ENCODE results near the gene MPZL1.

The MPZL1 gene

GRCh38 chr1:167695756-167696561, 25.8 kb upstream of the MPZL1 start:
- no peak for DNase-seq (ENCODE audit: low spot score)

GRCh38 chr1:167697667-167698141, 24.1 kb upstream of the MPZL1 start:
- no peak for DNase-seq (ENCODE audit: low spot score)

GRCh38 chr1:167698313-167698712, 23.5 kb upstream of the MPZL1 start:
- no peak for DNase-seq (ENCODE audit: low spot score)

DNA sequence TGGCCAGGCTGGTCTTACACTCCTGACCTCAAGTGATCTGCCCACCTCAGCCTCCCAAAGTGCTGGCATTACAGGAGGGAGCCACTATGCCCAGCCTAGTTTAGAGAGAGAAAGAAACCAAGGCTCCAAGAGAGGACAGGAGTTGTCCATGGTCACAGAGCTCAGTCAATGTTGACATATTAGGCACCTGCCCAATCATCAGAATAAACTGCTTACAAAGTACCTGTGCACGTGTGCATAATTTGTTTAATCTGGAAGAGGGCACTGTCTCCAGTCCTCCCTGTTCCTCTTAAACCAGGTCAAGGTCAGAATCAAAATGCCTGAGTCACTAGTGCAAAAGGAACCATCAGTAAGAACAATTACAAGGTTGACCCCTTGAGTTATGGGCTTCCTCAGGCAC, 20.3 kb upstream of the MPZL1 start:
- no peak for DNase-seq (ENCODE audit: low spot score)

DNA sequence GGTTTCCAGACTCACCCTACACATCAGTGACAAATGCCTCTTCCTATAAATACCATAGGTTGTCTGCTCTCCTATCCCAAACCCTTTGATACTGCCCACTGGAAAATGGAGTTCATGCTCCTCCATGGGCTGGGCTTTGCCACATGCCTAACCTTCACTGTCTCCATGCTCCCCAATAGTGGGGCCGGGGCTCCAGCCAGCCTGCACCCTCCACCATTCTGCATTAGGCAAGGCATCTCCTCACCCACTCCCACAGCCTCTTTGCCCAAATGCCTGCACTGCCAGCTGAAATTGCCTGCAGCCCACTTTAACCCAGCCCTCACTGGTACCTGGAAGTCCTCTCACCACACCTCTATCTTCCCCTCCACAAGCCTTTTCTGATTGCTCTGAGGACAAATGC, 18.2 kb upstream of the MPZL1 start:
- DNase-seq (ENCODE audit: low spot score), result no peak

- DNase-seq (ENCODE audit: low spot score), result no peak
Observed at GRCh38 chr1:167704715-167705114, 17.1 kb upstream of the MPZL1 start.

DNA sequence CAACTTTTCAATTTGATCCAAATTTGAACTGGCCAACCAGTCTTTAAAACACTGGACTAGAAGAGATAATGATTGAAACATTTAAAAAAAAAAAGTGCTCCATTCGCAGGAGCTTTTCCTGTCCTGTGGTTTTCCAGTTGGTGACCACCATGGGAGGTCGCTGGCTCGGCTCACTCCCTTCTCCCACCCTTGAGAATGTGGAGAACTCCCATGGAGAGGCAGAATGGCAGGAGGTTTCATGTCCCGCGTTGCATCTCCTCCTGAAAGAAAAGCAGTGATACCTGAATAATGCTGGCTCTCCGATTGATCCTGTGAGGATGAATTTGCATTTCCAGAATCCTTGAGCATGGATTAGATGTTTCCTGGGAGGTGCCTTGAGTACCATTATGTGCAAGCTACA, 16.5 kb upstream of the MPZL1 start:
- no peak for DNase-seq (ENCODE audit: low spot score)

- DNase-seq (ENCODE audit: low spot score), result no peak
Observed at GRCh38 chr1:167706363-167706762, 15.4 kb upstream of the MPZL1 start.

DNA sequence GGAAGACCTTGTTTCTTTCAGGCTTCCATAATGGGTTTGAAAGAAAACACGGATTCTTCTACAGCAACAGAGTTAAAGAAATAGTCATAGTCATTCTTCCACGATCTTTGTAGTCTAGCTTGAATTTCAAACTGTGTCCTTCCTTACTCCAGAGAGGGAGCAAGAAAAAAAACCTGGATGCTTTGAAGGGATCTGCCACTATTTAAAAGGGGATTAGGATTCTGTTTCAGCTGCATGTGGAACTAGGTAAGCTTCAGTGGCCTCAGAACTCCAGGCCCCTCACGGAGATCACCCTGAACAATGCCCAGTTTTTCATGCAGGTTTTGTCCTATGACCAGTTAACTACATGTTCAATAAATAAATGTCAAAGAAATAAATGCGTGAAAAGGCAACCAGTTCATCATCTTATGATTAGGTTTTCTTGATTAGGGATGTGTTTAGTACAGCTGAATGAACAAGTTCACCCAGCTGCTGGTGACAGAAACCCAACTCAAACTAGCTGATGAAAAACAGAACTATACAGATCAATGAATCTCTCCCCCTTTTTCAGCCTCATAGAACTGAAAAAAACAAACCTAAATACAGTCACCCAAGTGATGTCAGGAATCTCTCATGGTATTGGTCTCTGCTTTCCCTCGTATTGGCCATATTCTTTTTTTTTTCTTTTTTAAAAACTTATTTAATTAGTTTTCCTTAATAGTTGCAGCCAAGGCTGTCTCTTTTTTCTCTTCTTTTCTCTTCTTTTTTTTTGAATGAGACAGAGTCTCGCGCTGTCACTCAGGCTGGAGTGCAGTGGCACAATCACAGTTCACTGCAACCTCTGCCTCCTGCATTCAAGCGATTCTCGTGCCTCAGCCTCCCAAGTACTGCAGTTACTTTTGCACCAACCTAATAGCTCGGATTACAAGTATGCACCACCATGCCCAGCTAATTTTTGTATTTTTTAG, 14.6 kb upstream of the MPZL1 start:
- no peak for DNase-seq (ENCODE audit: low spot score)

GRCh38 chr1:167707942-167708341, 13.8 kb upstream of the MPZL1 start:
- no peak for DNase-seq (ENCODE audit: low spot score)

GRCh38 chr1:167708940-167709389, 12.8 kb upstream of the MPZL1 start:
- no peak for DNase-seq (ENCODE audit: low spot score)

GRCh38 chr1:167710836-167711235, 10.9 kb upstream of the MPZL1 start:
- no peak for DNase-seq (ENCODE audit: low spot score)

GRCh38 chr1:167711797-167712196, 10.0 kb upstream of the MPZL1 start:
- no peak for DNase-seq (ENCODE audit: low spot score)

DNA sequence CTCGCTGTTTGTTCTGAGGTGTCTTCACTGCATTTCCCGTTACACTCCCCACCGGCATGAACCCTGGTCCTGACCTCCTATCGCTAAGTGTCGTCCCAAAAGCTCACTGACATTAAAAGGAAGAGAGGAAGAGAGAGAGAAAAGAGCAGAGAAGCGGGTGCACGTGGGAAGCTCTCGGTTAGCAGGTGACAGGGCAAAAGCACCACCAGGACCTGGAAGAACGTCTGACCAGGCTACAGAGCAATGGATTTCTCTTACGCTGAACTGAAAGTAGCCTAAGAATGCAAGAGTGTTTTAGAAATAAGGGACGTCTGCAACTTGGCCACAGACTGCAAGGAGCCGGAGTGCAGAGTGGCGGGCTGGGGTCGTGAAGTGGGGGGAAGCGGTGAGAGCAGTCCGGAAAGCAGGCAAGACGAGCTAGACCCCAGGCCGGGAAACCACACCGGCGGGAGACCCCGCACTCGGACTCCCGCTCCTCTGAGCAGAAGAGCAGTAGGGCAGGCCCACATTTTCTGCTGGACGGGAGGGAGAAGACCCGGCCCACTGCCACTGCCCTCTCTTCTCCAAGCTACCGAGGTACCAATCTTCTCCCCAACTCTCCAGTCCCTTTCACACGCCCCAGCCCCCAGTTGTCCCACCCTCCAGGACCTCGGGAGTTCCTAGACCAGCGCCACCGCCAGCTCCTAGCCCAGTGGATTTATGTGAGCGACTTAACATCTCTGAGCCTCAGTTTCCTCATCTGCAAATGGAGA, 8.3 kb upstream of the MPZL1 start:
- no peak for DNase-seq (ENCODE audit: low spot score)

- DNase-seq (ENCODE audit: low spot score), result peak; percentile 73
Observed at GRCh38 chr1:167714098-167714438, 7.7 kb upstream of the MPZL1 start.

DNA sequence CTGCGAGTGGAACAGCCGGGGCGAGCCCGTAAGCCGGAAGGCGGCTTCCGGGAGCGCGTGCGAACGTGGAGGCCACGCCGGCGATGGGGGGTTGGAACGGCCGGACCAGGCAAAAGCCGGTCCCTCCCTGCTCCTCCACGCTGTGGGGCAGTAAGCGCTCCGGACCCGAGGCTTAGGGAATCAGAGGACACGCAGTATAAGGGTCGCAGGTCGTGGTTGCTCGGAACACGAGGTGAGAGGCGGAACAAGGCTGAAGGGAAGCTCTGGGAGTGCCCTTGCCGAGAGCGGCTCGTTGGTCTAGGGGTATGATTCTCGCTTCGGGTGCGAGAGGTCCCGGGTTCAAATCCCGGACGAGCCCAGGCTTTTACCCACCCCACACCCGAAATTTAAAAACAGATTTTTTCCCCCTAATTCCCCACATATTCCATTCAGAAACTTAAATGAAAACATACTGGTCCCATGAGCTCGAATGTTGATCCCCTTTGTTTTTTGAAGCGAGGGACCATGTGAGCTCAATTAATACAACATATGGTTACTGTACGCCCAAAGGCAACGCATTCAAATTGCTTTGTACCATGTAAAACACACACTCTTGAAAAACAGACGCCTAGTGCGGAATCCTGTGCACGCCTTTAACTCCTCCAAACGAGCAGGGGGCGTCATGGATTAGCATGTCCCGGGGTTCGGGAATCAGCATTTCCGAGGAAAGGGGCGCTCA, 7.2 kb upstream of the MPZL1 start:
- peak; percentile 65 for DNase-seq (ENCODE audit: low spot score)

DNA sequence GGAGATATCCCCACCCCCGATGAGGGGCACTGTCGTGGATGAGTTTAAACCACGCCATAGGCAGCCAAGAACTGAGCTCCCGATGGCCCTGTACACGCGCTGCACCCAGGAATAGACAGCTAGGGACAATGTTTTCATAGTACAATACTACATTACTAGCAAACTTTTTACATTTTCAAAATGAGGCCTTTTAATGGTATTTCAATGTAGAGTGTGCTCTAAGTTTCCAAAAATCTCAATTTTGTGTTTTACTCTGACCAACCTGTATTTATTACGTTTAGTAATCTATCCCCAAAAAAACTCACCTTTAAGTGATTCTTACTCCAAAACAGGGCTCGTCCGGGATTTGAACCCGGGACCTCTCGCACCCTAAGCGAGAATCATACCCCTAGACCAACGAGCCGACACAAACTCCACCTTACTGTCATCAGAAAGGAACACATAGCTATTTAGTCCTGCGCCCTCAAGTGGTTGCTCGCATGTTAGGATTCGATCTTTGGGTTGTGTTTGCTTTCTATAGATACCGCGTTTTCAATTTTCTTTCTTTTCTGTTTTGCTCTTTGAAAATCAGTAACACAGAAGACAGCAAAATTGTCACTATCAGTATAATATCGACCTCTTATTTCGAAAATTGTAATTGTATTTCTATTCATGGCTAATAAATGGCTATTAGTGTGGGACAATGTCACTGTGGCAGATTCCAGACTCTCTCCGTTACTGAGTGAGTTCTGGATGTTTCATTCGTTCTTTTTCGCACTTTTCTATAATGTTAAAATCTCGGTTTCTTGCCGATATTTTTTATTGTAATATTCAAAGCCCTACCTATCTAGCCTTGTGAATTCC, 6.4 kb upstream of the MPZL1 start:
- peak; percentile 62 for DNase-seq (ENCODE audit: low spot score)

- DNase-seq (ENCODE audit: low spot score), result no peak
Observed at GRCh38 chr1:167716000-167716271, 5.8 kb upstream of the MPZL1 start.

DNA sequence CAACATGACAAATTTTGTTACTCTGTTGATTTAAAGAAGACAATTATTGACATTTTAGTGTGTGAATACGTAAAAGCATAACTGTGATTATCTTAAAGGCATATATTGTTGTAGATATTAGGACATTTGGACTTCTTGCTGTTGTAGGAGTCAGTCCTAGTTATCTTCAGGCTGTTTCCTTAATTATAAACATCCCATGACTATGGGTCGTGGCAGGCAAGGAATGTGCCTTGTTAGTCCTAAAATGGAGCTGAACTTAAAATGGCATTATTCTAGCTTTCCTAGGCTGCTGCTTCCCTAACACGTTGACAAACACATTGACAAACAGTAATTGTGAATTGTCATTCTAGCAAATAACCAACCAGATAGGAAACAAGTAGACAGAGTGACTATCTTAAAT, 4.4 kb upstream of the MPZL1 start:
- no peak for DNase-seq (ENCODE audit: low spot score)

DNA sequence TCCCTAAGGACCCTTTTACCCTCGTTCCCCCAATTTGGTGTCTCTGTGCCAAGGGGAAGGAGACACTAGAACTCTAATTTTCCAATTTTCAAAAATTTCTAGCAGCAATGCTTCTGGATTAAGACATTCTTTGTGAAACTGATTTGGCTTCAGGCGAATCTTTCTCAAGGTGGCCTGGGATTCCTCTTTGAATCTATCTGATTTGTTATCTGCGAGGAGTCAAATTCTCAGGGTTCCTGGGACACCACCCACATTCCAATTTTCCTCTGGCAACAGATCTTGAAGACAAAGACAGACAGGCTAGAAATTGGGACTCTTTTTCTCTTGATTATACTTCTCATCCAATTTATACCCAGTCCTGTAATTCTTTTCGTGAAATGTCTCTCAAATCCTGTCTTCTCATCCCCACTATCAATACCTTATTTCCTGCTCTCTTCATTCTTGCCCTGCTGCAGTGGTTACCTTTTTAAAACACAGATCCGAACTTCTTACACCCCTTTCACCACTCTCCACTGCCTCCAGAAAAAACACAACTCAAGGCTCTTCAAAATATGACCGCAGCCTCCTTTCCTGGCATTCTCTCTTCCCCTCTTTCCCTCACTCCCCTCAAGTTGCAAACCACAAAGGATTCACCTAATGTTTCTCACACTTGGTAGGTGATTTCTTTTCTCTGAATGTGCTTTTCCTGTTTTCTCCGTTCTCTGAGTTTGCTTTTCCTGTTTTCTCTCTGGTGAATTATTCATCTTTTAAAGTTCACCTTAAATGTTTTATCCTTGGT, 2.7 kb upstream of the MPZL1 start:
- no peak for DNase-seq (ENCODE audit: low spot score)

Data from iPS-NIHi11 (cell line).